AG10803 (cell line): ENCODE data around the gene ACACA.

ENCODE experiments used
- DNase-seq: peaks from one replicate; pipeline ENCODE4 v3.0.0; 2010; ENCODE audit warnings: low read depth
- H3K4me3 ChIP-seq: 2 replicates; pipeline ENCODE4 v1.5.1; 2011; ENCODE audit warnings: mild to moderate bottlenecking, low read length, control low read depth
- TF ChIP-seq, protein P1 (sequence below): conservative IDR thresholded peaks from 2 replicates; pipeline ENCODE4 v1.5.1; 2011; ENCODE audit warnings: mild to moderate bottlenecking, low read length, control low read depth, inconsistent platforms

ACACA gene

DNA sequence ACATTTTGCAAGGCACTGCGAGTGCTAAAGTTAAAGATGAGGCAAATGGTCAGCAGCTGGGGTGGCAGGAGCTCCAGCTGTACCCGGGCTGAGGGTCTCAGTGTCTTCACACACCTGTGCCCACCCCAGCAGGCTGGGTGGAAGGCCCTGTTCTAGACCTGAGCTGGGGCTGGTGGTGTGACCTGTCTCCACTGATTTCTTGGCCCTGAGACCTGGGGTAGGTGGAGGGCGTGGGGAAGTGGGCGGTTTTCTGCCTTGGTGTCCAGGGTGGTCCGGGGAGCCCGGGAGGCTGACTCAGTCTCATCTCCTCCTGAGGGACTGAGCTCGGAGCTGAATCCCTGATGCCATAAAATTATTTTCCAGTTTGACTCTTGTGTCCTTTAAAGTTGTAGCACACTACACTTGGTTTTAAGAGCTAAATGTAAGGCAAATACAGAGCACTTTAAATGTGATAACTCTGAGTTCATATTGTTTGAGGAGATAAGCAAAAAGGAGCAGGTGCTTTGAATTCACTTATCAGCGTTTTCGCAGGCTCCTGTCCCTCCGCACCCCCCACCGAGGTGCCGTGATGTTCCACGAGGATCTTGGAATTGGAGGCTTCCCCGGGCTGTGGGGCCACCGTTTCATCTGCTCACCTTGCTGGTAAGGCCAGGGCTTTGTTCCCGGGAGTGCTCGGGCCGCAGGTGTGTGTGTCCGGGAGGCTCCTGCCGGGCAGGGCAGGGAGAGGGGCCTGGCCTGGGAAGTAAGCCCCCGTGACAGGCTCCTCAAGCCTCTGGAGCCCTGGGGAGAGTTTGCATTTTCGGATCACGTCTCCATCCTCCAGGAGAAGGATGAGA lies 340.9 kb downstream of the ACACA start:
- TF ChIP-seq, protein P1, sequence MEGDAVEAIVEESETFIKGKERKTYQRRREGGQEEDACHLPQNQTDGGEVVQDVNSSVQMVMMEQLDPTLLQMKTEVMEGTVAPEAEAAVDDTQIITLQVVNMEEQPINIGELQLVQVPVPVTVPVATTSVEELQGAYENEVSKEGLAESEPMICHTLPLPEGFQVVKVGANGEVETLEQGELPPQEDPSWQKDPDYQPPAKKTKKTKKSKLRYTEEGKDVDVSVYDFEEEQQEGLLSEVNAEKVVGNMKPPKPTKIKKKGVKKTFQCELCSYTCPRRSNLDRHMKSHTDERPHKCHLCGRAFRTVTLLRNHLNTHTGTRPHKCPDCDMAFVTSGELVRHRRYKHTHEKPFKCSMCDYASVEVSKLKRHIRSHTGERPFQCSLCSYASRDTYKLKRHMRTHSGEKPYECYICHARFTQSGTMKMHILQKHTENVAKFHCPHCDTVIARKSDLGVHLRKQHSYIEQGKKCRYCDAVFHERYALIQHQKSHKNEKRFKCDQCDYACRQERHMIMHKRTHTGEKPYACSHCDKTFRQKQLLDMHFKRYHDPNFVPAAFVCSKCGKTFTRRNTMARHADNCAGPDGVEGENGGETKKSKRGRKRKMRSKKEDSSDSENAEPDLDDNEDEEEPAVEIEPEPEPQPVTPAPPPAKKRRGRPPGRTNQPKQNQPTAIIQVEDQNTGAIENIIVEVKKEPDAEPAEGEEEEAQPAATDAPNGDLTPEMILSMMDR = no peak
- no peak for DNase-seq
- H3K4me3 ChIP-seq = no peak overlapping the region

DNA sequence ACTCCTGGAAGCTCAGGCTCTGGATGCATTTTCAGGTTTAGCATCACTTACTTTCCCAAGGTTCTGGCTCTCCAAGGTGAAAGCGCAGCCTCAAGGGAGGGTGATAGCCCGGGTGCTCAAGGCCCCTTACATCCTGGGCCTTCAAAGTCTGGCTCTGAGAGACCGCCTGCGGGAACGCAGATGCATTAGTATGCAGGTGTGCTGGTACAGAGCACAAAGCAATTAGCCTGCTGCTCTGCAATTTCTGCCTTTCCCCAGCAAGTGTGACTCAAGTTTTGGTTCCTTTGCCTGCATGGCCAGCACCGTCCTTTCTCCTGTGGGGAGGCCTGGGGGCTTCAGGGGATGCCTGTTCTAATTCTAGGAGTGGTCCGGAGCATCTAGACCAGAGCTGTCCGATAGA lies 341.7 kb downstream of the ACACA start:
- H3K4me3 ChIP-seq = no peak overlapping the region
- DNase-seq = no peak
- TF ChIP-seq, protein P1 = no peak

DNA sequence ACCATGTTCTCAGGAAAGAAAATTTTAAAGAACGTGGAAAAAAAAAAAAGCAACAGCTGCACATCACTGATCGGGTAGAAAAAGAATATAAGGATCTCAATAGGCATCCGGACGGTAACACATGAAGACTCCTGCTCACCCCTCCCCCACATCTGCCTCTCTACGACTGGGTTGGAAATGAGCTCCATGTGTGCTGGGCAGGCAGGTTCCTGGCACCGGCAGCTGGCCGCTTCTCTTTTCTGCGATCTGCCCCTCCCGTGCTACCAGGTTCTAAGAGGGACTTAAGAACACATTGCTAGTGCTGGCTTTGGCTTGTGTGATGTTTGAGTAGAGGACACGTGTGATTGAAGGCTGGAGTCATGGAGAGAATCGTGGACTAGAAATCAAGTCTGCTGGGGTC lies 342.4 kb downstream of the ACACA start:
- H3K4me3 ChIP-seq = no peak overlapping the region
- no peak for DNase-seq
- TF ChIP-seq, protein P1 = no peak

DNA sequence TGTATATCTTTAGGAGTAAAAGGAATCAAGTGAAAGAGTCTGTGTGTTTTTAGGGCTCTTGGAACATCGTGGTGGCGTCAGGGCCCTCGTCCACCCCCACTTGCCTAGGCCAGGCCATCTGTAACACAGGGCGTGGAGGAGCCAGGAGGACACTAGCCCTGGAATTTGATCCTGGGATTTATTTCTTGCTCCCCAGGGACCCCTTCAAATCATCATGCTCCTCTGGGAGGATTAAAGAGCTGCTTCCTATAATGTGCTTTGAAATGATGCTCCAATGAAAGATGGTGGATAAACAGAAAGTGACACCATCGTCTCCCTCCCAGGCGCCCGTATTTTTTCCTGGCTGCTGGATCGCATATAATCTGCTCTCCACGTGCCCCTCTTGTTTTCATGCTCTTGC lies 344.6 kb downstream of the ACACA start:
- TF ChIP-seq, protein P1 = no peak
- no peak for DNase-seq

DNA sequence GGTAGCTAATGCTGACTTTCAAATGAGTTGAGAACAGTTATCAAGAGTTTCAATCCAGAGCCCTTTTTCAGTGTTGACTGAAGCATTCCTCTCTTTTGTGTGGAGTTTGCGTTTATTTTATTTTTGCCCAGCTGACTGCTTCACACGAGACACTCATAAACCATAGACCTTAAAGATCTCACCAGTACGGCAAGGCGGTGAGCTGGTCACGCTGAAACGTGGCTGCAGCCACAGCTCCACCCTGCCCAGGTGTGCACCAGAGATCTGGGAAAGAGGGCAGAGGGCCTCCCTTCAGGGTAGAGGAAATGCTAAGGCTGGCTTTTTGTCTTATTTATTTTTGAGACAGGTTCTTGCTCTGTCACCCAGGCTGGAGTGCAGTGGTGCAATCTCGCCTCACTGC lies 345.7 kb downstream of the ACACA start:
- H3K4me3 ChIP-seq = no peak overlapping the region

More for the DNA sequence above, 344.6 kb downstream of the ACACA start:
- H3K4me3 ChIP-seq = no peak overlapping the region; the same call in 1 of the 2 replicates

DNA sequence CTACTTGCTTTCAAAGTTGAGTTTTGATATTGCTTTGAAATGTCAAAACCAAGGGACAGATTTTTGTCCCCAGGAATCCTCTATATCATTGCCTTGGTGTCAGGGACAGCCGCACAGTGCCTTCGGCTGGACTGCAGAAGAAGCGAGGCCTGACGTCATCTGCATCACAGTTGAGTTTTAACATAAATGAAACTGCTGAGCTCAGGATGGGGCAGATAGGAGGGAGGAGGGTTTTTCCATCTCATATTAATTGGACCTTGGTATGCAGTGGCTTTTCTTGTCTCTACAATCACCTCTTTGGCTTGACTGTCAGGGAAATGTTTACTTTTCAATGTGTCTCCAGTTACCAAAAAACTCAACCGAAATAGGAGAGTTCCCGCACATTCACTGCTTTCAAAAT lies 346.5 kb downstream of the ACACA start:
- TF ChIP-seq, protein P1 = no peak

More for the DNA sequence above, 345.7 kb downstream of the ACACA start:
- TF ChIP-seq, protein P1 = no peak
- DNase-seq = no peak

DNA sequence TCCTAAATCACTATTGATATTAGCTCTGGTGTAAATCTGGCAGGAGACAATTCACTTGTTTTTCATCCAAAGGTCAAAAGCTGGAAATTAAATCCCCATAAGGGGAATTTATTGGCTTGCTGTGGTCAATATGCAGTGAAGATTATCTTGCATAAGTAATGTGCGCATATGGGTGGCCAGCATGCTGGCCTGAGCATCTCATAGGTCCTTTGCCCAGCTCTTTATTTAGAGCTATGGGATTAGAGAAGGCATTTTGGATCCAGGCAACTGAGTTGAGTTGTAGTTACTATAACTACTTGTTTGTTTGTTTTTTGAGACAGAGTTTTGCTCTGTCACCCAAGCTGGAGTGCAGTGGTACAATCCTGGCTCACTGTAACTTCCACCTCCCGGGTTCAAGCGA lies 347.1 kb downstream of the ACACA start:
- TF ChIP-seq, protein P1 = no peak
- no peak for DNase-seq
- H3K4me3 ChIP-seq = no peak overlapping the region

More for the DNA sequence above, 346.5 kb downstream of the ACACA start:
- no peak overlapping the region for H3K4me3 ChIP-seq
- no peak for DNase-seq
